Measurements from ENCODE around the gene THBS2.

- TF ChIP-seq EZH2 (IDR thresholded peaks at IDR 0.05; ENCODE audit: low read depth): no peak
- TF ChIP-seq CTCF (conservative IDR thresholded peaks at IDR 0.05): no peak
These were observed 12.6 kb upstream of the THBS2 start for GRCh38 chr6:169266261-169266660.
